C4-2B (cell line): ENCODE results near the gene HILPDA.

ENCODE experiments used
- ZFX ChIP-seq: fragments of 450-650 bp; IDR thresholded peaks from 2 replicates; pipeline ENCODE4 v1.6.1; 2017
- TF ChIP-seq, protein P1 (sequence below): fragments of 450-650 bp; conservative IDR thresholded peaks from 2 replicates; pipeline ENCODE4 v1.5.1; 2017; ENCODE audit warnings: mild to moderate bottlenecking

DNA sequence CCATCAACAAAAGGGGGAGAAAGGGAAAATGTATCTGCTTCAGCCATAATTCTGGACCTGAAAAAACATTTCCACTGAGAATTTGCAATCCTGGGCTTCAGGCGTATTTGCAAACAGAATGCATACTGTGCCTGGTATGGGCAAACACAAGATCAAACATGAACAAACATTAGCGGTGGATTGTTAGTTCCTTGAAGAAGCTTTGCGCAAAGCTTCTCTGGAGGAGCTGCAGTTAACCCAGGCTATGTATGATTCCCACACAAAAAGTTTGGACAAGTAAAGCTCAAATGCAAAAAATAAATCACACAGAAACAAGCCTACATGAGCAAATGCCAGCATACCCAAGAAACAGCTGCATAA is 20.4 kb upstream of the HILPDA start:
- TF ChIP-seq, protein P1, sequence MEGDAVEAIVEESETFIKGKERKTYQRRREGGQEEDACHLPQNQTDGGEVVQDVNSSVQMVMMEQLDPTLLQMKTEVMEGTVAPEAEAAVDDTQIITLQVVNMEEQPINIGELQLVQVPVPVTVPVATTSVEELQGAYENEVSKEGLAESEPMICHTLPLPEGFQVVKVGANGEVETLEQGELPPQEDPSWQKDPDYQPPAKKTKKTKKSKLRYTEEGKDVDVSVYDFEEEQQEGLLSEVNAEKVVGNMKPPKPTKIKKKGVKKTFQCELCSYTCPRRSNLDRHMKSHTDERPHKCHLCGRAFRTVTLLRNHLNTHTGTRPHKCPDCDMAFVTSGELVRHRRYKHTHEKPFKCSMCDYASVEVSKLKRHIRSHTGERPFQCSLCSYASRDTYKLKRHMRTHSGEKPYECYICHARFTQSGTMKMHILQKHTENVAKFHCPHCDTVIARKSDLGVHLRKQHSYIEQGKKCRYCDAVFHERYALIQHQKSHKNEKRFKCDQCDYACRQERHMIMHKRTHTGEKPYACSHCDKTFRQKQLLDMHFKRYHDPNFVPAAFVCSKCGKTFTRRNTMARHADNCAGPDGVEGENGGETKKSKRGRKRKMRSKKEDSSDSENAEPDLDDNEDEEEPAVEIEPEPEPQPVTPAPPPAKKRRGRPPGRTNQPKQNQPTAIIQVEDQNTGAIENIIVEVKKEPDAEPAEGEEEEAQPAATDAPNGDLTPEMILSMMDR, result no peak
- TF ChIP-seq ZFX, result no peak
